GM13976 (cell line): ENCODE measurements around the gene GABRB2.

Experiments
- DNase-seq: peaks from one replicate; pipeline ENCODE4 v3.0.0; 2012; ENCODE audit warnings: low spot score
- CTCF ChIP-seq: IDR thresholded peaks from 2 replicates; pipeline ENCODE4 v1.5.1; 2012; ENCODE audit warnings: borderline replicate concordance, mild to moderate bottlenecking; ENCODE audit not compliant: insufficient read depth; ENCODE audit errors: extremely low read depth, missing control alignments, control extremely low read depth
- in situ Hi-C: fragments of 300-500 bp; cut with MboI; formaldehyde crosslinking; loops from one replicate; pipeline ENCODE4 v1.12.0; 2022; ENCODE audit warnings: low sequenced_read_pairs, mixed read lengths, inconsistent platforms; ENCODE audit not compliant: unreplicated experiment

Gene GABRB2

DNA sequence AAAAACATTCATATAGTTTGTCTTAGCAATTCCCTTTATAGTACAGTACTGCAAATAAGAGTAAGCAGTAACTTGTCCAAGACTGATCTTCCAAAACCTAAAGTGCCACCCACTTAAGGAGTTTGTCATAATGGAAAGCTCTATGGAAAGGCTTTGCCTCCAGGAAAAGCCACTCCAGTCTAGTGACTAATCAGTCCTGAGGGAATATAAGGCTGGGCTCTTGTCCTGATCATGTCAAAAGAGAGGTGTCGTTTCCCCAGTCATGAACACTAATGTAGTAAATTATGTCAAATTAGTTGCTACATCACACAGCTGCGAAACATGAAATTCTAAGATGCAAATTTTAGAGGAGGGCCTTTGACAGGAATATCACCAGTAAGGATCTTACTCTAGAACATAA lies 271.6 kb downstream of the GABRB2 start:
- in situ Hi-C loops, result no loop called here
- DNase-seq, result no peak
- no peak for TF ChIP-seq CTCF

DNA sequence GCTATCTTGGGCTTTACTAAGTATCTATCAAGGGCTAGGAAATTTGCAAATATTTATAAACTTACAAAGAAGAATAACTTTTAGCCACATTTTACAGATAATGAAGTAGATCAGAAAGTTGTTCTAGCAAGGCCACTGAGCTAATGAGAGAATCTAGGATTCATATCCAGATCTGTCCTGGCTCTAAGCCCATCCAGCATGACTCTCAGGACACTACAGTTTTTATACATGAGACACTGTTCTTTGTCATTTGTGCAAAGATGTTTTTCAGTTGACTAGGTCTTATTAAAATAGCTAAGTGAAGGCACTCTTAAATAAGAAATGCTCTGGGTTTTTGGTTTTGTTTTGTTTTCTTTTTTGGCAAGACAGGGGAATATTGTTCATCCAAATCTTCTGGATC lies 273.1 kb downstream of the GABRB2 start:
- no peak for TF ChIP-seq CTCF
- no peak for DNase-seq
- in situ Hi-C loops, result no loop called here

DNA sequence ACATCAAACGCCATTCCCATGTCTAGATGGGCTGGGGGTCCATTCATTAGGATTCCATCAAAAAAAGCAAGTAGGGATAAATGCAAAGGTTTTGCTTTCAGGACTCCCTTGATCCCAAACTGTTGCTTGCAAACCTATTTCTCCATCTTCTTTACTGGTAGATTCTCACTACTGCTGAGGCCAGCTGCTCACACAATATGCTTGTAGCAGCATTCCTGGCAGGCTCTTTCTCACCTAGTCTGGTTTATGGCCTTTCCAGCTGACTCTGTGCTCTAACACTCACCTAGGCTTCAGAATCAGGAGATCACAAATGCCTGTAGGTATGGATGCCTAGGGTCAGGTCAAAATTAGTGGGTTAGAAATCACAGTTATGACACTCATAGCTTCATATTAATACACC lies 274.7 kb downstream of the GABRB2 start:
- in situ Hi-C loops, result no loop called here
- no peak for DNase-seq
- TF ChIP-seq CTCF, result no peak

- no peak for DNase-seq
- in situ Hi-C loops, result no loop called here
- no peak for TF ChIP-seq CTCF
Measured at GRCh38 chr5:161269125-161269524, 277.4 kb downstream of the GABRB2 start.

- DNase-seq, result no peak
- no peak for TF ChIP-seq CTCF
- in situ Hi-C loops, result no loop called here
Measured at GRCh38 chr5:161266954-161267353, 279.6 kb downstream of the GABRB2 start.

- in situ Hi-C loops, result no loop called here
- TF ChIP-seq CTCF, result no peak
- DNase-seq, result no peak
Measured at GRCh38 chr5:161265006-161265405, 281.5 kb downstream of the GABRB2 start.

GRCh38 chr5:161263191-161263590 lies 283.3 kb downstream of the GABRB2 start:
- no peak for TF ChIP-seq CTCF
- DNase-seq, result no peak
- in situ Hi-C loops, result no loop called here
